HEK293 (cell line): ENCODE data around the gene UCKL1.
A peak's percentile ranks its signal among the peaks of the same experiment; 100 is the strongest.

Source experiments
- CTCF ChIA-PET: fragments of 350-600 bp; formaldehyde crosslinking; extraction: SDS; loops from one replicate; lab custom pipeline; 2021; ENCODE audit warnings: antibody characterized with exemption; lab: Yijun Ruan, JAX
- POLR2A ChIA-PET: fragments of 300-600 bp; formaldehyde crosslinking; extraction: SDS; loops from one replicate; lab custom pipeline; 2020; ENCODE audit warnings: antibody characterized with exemption, inconsistent platforms; lab: Yijun Ruan, JAX
- H3K27ac ChIP-seq: fragments of 200-500 bp; sonication (Bioruptor generic); 2 replicates; pipeline ENCODE4 v1.5.1; 2014; ENCODE audit warnings: low read depth, low read length, control low read depth, inconsistent platforms; ENCODE audit errors: extremely low read depth
- H3K36me3 ChIP-seq, 2 experiments: fragments of 200-500 bp in 1 of 2; sonication (Bioruptor generic) in 1 of 2; 1 replicate in 1 of 2; 2 replicates in 1 of 2; pipeline ENCODE4 v1.5.1; 2014 to 2017; ENCODE audit warnings: inconsistent platforms in 2 of 2, low read length in 2 of 2; ENCODE audit not compliant: control insufficient read depth in 2 of 2, insufficient read depth in 1 of 2
- H3K4me1 ChIP-seq: fragments of 200-500 bp; sonication (Bioruptor generic); 2 replicates; pipeline ENCODE4 v1.5.1; 2014; ENCODE audit warnings: mild to moderate bottlenecking, low read length, inconsistent platforms; ENCODE audit not compliant: control insufficient read depth, insufficient read depth
- H3K4me3 ChIP-seq: 2 replicates; pipeline ENCODE4 v1.5.1; 2011; ENCODE audit warnings: low read depth, mild to moderate bottlenecking, control low read depth, low read length, moderate library complexity
- H3K9me3 ChIP-seq: fragments of 200-500 bp; sonication (Bioruptor generic); 2 replicates; pipeline ENCODE4 v1.5.1; 2014; ENCODE audit warnings: low read depth, low read length, inconsistent platforms; ENCODE audit not compliant: control insufficient read depth, insufficient read depth
- EGR2 ChIP-seq: fragments of 450-650 bp; formaldehyde crosslinking; IDR thresholded peaks from 2 replicates; pipeline ENCODE4 v1.5.1; 2016; ENCODE audit warnings: low read depth, missing biosample characterization, missing genetic modification characterization
- HIC1 ChIP-seq: fragments of 450-650 bp; formaldehyde crosslinking; IDR thresholded peaks from 2 replicates; pipeline ENCODE4 v1.5.1; 2016; ENCODE audit warnings: missing biosample characterization, missing genetic modification characterization
- KLF1 ChIP-seq: fragments of 450-650 bp; formaldehyde crosslinking; IDR thresholded peaks from 2 replicates; pipeline ENCODE4 v1.5.1; 2016; ENCODE audit warnings: missing biosample characterization, missing genetic modification characterization
- KLF10 ChIP-seq: fragments of 450-650 bp; IDR thresholded peaks from 2 replicates; pipeline ENCODE4 v1.5.1; 2018; ENCODE audit warnings: missing biosample characterization, mild to moderate bottlenecking, missing genetic modification characterization
- KLF16 ChIP-seq: fragments of 450-650 bp; formaldehyde crosslinking; IDR thresholded peaks from 2 replicates; pipeline ENCODE4 v1.5.1; 2017; ENCODE audit warnings: missing biosample characterization, missing genetic modification characterization
- KLF9 ChIP-seq: fragments of 450-650 bp; formaldehyde crosslinking; IDR thresholded peaks from 2 replicates; pipeline ENCODE4 v1.5.1; 2016; ENCODE audit warnings: missing biosample characterization, missing genetic modification characterization, low read depth
- ZFHX2 ChIP-seq: fragments of 450-650 bp; formaldehyde crosslinking; conservative IDR thresholded peaks from 2 replicates; pipeline ENCODE4 v1.5.1; 2016; ENCODE audit warnings: missing biosample characterization, missing genetic modification characterization
- ZNF121 ChIP-seq: fragments of 450-650 bp; formaldehyde crosslinking; IDR thresholded peaks from 2 replicates; pipeline ENCODE4 v1.5.1; 2016; ENCODE audit warnings: missing biosample characterization, missing genetic modification characterization
- ZNF221 ChIP-seq: fragments of 450-650 bp; formaldehyde crosslinking; IDR thresholded peaks from 2 replicates; pipeline ENCODE4 v1.5.1; 2017; ENCODE audit warnings: missing biosample characterization, missing genetic modification characterization, borderline replicate concordance
- ZNF366 ChIP-seq: fragments of 450-650 bp; formaldehyde crosslinking; conservative IDR thresholded peaks from 2 replicates; pipeline ENCODE4 v1.5.1; 2016; ENCODE audit warnings: missing biosample characterization, missing genetic modification characterization
- ZNF426 ChIP-seq: fragments of 450-650 bp; formaldehyde crosslinking; IDR thresholded peaks from 2 replicates; pipeline ENCODE4 v1.5.1; 2017; ENCODE audit warnings: missing biosample characterization, missing genetic modification characterization, mild to moderate bottlenecking, inconsistent platforms, moderate library complexity
- ZNF521 ChIP-seq: fragments of 450-650 bp; formaldehyde crosslinking; IDR thresholded peaks from 2 replicates; pipeline ENCODE4 v1.5.1; 2017; ENCODE audit warnings: missing biosample characterization, mild to moderate bottlenecking, missing genetic modification characterization
- ZNF529 ChIP-seq: fragments of 450-650 bp; formaldehyde crosslinking; IDR thresholded peaks from 2 replicates; pipeline ENCODE4 v1.5.1; 2017; ENCODE audit warnings: missing genetic modification characterization, missing biosample characterization; ENCODE audit not compliant: insufficient replicate concordance
- ZNF571 ChIP-seq: fragments of 450-650 bp; formaldehyde crosslinking; IDR thresholded peaks from 2 replicates; pipeline ENCODE4 v1.5.0; 2017; ENCODE audit warnings: missing biosample characterization, missing genetic modification characterization
- ZNF600 ChIP-seq: fragments of 450-650 bp; formaldehyde crosslinking; IDR thresholded peaks from 2 replicates; pipeline ENCODE4 v1.5.1; 2016; ENCODE audit warnings: missing biosample characterization, missing genetic modification characterization
- ZNF76 ChIP-seq: fragments of 450-650 bp; formaldehyde crosslinking; IDR thresholded peaks from 2 replicates; pipeline ENCODE4; 2016; ENCODE audit warnings: low read depth, missing biosample characterization, missing genetic modification characterization, borderline replicate concordance
- TF ChIP-seq, protein P1 (sequence below): fragments of 450-650 bp; formaldehyde crosslinking; optimal IDR thresholded peaks from 2 replicates; pipeline ENCODE3; 2016; ENCODE audit warnings: missing biosample characterization, mild to moderate bottlenecking, missing genetic modification characterization
- TF ChIP-seq, protein P2 (sequence below): fragments of 450-650 bp; formaldehyde crosslinking; conservative IDR thresholded peaks from 2 replicates; pipeline ENCODE4 v1.5.1; 2016; ENCODE audit warnings: low read depth, missing biosample characterization, missing genetic modification characterization
- TF ChIP-seq, protein P3 (sequence below): fragments of 450-650 bp; formaldehyde crosslinking; IDR thresholded peaks from 2 replicates; pipeline ENCODE4 v1.5.1; 2016; ENCODE audit warnings: missing biosample characterization, missing genetic modification characterization

UCKL1 gene

DNA sequence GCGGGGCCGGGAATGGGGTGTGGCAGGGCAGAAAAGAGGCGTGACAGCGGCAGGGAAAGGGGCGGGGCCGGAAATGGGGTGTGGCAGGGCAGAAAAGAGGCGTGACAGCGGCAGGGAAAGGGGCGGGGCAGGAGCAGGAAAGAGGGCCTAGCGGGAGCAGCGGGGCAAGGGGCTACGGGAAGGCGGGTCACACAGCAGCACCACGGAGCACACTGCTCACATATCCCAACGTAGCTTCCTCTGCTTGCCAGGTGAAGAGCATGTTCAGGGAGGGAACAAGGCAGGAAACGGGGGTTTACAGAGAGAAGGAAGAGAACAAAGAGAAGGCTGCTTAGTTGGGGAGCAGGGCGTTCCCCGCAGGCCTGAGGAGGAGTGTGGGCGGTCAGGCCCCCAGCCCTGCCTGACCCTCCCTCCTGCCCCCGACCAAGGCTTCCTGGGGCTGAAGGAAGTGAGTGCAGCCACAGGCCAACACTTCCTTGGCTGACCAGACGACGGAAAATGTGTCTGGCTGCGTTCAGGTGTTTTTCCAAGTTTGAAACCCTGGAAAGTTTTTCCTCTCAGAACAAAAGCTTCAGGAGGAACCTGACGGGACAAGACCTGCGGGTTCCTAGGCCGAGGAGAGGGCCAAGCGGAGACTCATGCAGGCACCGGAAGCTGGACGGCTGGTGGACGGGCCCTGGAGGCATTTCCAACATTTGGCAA is 13.8 kb downstream of the UCKL1 start (continued):
- peak; percentile 24; the same call in 1 of the 2 replicates for TF ChIP-seq ZNF76 (tag by site-specific recombination)
- 0 out of 2 replicates have a peak, but pooled peaks have one; percentile 10 for TF ChIP-seq ZFHX2 (tag by site-specific recombination)
- TF ChIP-seq ZNF221 (tag by site-specific recombination): no peak
- TF ChIP-seq ZNF529 (tag by site-specific recombination): no peak
- no peak for TF ChIP-seq ZNF426 (tag by site-specific recombination)
- 0 out of 2 replicates have a peak, but pooled peaks have one; percentile 27 for TF ChIP-seq ZNF121 (tag by site-specific recombination)

- CTCF ChIA-PET: no interaction called here
- Histone ChIP-seq H3K9me3 (no peaks in the 10 kb centered on the region), H3K4me3 (no peak overlapping the region), H3K4me1 (no peaks in the 10 kb centered on the region), H3K27ac (no peak overlapping the region), H3K36me3 (peaks cover under 1 to 72% of the 10 kb centered on the region in 2 experiments; a peak in 2 of 3 replicates)
- POLR2A ChIA-PET: no interaction called here
- TF ChIP-seq ZNF600 (peak; percentile 62; the same call in 1 of the 2 replicates), ZNF521 (tag by site-specific recombination) (no peak), KLF16 (peak; percentile 93), HIC1 (tag by site-specific recombination) (peak; percentile 80), KLF9 (tag by site-specific recombination) (peak; percentile 100), ZNF571 (no peak), EGR2 (tag by site-specific recombination) (0 out of 2 replicates have a peak, but pooled peaks have one; percentile 17), KLF10 (tag by site-specific recombination) (peak; percentile 91), ZNF366 (peak; percentile 32; the same call in 1 of the 2 replicates), KLF1 (tag by site-specific recombination) (peak; percentile 99)
- TF ChIP-seq, protein P1, sequence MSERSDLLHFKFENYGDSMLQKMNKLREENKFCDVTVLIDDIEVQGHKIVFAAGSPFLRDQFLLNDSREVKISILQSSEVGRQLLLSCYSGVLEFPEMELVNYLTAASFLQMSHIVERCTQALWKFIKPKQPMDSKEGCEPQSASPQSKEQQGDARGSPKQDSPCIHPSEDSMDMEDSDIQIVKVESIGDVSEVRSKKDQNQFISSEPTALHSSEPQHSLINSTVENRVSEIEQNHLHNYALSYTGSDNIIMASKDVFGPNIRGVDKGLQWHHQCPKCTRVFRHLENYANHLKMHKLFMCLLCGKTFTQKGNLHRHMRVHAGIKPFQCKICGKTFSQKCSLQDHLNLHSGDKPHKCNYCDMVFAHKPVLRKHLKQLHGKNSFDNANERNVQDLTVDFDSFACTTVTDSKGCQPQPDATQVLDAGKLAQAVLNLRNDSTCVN (tag by site-specific recombination): peak; percentile 11
- TF ChIP-seq, protein P2, sequence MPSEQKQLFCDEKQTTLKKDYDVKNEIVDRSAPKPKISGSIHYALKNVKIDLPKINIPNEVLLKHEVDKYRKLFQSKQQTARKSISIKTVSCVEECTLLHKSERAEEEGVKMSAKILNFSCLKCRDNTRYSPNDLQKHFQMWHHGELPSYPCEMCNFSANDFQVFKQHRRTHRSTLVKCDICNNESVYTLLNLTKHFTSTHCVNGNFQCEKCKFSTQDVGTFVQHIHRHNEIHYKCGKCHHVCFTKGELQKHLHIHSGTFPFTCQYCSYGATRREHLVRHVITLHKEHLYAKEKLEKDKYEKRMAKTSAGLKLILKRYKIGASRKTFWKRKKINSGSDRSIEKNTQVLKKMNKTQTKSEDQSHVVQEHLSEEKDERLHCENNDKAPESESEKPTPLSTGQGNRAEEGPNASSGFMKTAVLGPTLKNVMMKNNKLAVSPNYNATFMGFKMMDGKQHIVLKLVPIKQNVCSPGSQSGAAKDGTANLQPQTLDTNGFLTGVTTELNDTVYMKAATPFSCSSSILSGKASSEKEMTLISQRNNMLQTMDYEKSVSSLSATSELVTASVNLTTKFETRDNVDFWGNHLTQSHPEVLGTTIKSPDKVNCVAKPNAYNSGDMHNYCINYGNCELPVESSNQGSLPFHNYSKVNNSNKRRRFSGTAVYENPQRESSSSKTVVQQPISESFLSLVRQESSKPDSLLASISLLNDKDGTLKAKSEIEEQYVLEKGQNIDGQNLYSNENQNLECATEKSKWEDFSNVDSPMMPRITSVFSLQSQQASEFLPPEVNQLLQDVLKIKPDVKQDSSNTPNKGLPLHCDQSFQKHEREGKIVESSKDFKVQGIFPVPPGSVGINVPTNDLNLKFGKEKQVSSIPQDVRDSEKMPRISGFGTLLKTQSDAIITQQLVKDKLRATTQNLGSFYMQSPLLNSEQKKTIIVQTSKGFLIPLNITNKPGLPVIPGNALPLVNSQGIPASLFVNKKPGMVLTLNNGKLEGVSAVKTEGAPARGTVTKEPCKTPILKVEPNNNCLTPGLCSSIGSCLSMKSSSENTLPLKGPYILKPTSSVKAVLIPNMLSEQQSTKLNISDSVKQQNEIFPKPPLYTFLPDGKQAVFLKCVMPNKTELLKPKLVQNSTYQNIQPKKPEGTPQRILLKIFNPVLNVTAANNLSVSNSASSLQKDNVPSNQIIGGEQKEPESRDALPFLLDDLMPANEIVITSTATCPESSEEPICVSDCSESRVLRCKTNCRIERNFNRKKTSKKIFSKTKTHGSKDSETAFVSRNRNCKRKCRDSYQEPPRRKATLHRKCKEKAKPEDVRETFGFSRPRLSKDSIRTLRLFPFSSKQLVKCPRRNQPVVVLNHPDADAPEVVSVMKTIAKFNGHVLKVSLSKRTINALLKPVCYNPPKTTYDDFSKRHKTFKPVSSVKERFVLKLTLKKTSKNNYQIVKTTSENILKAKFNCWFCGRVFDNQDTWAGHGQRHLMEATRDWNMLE (tag by site-specific recombination): no peak
- TF ChIP-seq, protein P3, sequence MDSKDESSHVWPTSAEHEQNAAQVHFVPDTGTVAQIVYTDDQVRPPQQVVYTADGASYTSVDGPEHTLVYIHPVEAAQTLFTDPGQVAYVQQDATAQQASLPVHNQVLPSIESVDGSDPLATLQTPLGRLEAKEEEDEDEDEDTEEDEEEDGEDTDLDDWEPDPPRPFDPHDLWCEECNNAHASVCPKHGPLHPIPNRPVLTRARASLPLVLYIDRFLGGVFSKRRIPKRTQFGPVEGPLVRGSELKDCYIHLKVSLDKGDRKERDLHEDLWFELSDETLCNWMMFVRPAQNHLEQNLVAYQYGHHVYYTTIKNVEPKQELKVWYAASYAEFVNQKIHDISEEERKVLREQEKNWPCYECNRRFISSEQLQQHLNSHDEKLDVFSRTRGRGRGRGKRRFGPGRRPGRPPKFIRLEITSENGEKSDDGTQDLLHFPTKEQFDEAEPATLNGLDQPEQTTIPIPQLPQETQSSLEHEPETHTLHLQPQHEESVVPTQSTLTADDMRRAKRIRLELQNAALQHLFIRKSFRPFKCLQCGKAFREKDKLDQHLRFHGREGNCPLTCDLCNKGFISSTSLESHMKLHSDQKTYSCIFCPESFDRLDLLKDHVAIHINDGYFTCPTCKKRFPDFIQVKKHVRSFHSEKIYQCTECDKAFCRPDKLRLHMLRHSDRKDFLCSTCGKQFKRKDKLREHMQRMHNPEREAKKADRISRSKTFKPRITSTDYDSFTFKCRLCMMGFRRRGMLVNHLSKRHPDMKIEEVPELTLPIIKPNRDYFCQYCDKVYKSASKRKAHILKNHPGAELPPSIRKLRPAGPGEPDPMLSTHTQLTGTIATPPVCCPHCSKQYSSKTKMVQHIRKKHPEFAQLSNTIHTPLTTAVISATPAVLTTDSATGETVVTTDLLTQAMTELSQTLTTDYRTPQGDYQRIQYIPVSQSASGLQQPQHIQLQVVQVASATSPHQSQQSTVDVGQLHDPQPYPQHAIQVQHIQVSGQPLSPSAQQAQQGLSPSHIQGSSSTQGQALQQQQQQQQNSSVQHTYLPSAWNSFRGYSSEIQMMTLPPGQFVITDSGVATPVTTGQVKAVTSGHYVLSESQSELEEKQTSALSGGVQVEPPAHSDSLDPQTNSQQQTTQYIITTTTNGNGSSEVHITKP (tag by site-specific recombination): peak; percentile 62
These were observed 14.7 kb downstream of the UCKL1 start for GRCh38 chr20:63941282-63942081.
